ENCODE measurements around the gene PRSS53. TPM values are rescaled to one million over a fixed set of nuclear protein-coding genes. Genes with fewer than 3 reads are reported as not detected.

PRSS53 gene
- total and polyA plus RNA-seq, 10 of the 15 experiments (the other 5 are each of a cell fraction or from before 2014, with no cell fraction given): 0.35 to 3.4 (median 0.88) TPM; not detected in 2

GRCh38 chr16:31050280-31051030, 38.3 kb downstream of the PRSS53 start (continued):
- TF ChIP-seq PKNOX1 (IDR thresholded peaks at IDR 0.05) (no peak), TARDBP (IDR thresholded peaks at IDR 0.05; ENCODE audit: borderline replicate concordance) (no peak), ELK1 (IDR thresholded peaks at IDR 0.05; ENCODE audit: low read depth, low read length) (no peak), ZZZ3 (IDR thresholded peaks at IDR 0.05; ENCODE audit: control insufficient read depth, insufficient read length, low read depth) (no peak), NR2F1 (conservative IDR thresholded peaks at IDR 0.05) (no peak), IKZF1 (conservative IDR thresholded peaks at IDR 0.05) (no peak), ZBTB11 (CRISPR knock-in tag; IDR thresholded peaks at IDR 0.05) (no peak)

Data from GM12878 (cell line).